ENCODE results near the gene GDPD3. TPM values are rescaled to one million over a fixed set of nuclear protein-coding genes. Genes with fewer than 3 reads are reported as not detected.
A peak's percentile ranks its signal among the peaks of the same experiment; 100 is the strongest.

GDPD3 gene
- total and polyA plus RNA-seq, 2 of the 13 experiments (the other 11 are each of a cell fraction or from before 2014, with no cell fraction given): 18.7 to 20.6 TPM

DNA sequence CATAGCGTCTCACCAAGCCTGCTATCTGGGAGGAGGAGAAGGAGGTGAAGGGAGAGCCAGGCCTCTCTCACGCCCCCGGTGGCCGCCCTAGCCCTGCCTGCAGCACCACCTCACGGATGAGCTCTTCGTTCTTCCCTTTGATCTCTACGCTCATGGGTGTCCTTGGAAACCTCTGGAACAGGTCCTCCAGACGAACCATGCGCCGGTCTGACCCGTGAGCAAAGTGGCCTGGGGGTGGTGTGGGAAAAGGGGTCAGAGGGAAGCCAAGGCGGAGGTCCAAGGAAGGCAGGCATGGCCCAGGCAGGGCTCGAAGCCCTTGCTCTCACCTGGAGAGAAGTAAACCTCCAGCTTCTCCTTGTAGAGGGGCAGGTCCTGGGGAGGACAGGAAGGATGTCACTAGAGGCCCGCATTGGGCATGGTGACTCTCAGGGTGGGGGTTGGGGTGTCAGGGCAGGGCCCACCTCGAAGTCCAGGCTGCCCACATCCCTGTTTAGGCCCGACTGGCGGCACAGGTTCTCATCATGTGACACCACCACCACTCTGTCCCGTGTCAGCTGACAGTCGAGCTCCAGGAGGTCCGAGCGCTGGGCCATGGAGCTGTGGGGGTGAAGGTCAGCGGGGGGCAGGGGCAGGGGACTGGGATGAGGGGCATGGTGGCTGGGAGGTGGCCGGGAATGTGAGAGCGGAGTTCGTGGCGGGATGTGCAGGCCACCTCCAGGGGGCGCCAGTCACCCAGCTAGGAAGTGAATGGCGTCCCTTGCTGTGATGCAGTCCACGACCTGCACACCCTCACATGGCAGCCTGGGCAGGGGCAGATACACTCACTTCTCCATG is 923 bp downstream of the GDPD3 start (continued):
- TF ChIP-seq ZNF564 (CRISPR knock-in tag; IDR thresholded peaks at IDR 0.05) (0 out of 2 replicates have a peak, but pooled peaks have one; percentile 34), LCORL (IDR thresholded peaks at IDR 0.05) (peak; percentile 22; the same call in 1 of the 2 replicates), LCORL (CRISPR knock-in tag; IDR thresholded peaks at IDR 0.05) (peak; percentile 93), SOX5 (CRISPR knock-in tag; IDR thresholded peaks at IDR 0.05; ENCODE audit: borderline replicate concordance) (peak; percentile 52), ZNF317 (CRISPR knock-in tag; IDR thresholded peaks at IDR 0.05) (peak; percentile 62), CBX2 (IDR thresholded peaks at IDR 0.05; ENCODE audit: low read depth, low read length) (no peak), CBX2 (CRISPR knock-in tag; IDR thresholded peaks at IDR 0.05; ENCODE audit: low read depth) (0 out of 2 replicates have a peak, but pooled peaks have one; percentile 81), ZNF431 (CRISPR knock-in tag; IDR thresholded peaks at IDR 0.05; ENCODE audit: borderline replicate concordance, low read depth) (peak; percentile 89), ZNF275 (CRISPR knock-in tag; IDR thresholded peaks at IDR 0.05; ENCODE audit: borderline replicate concordance) (peak; percentile 64; the same call in 1 of the 2 replicates), ZNF10 (CRISPR knock-in tag; IDR thresholded peaks at IDR 0.05; ENCODE audit: borderline replicate concordance, low read depth) (no peak), ZNF749 (CRISPR knock-in tag; IDR thresholded peaks at IDR 0.05; ENCODE audit: borderline replicate concordance) (peak; percentile 86; the same call in 1 of the 2 replicates), ZNF280B (CRISPR knock-in tag; IDR thresholded peaks at IDR 0.05; ENCODE audit: borderline replicate concordance) (peak; percentile 57; the same call in 1 of the 2 replicates), REPIN1 (CRISPR knock-in tag; IDR thresholded peaks at IDR 0.05; ENCODE audit: borderline replicate concordance, low read depth) (peak; percentile 35; the same call in 1 of the 2 replicates), STAG1 (CRISPR knock-in tag; IDR thresholded peaks at IDR 0.05) (peak; percentile 95), ZBTB46 (CRISPR knock-in tag; IDR thresholded peaks at IDR 0.05; ENCODE audit: borderline replicate concordance) (0 out of 2 replicates have a peak, but pooled peaks have one; percentile 69), ZNF737 (CRISPR knock-in tag; IDR thresholded peaks at IDR 0.05; ENCODE audit: borderline replicate concordance) (peak; percentile 91), NR2F1 (CRISPR knock-in tag; IDR thresholded peaks at IDR 0.05) (peak; percentile 45 to 68; a peak in 2 of 4 replicates), MTA1 (CRISPR knock-in tag; IDR thresholded peaks at IDR 0.05; ENCODE audit: borderline replicate concordance) (peak; percentile 82; the same call in 1 of the 2 replicates), MTF1 (CRISPR knock-in tag; IDR thresholded peaks at IDR 0.05) (no peak)
- TF ChIP-seq, protein P1, sequence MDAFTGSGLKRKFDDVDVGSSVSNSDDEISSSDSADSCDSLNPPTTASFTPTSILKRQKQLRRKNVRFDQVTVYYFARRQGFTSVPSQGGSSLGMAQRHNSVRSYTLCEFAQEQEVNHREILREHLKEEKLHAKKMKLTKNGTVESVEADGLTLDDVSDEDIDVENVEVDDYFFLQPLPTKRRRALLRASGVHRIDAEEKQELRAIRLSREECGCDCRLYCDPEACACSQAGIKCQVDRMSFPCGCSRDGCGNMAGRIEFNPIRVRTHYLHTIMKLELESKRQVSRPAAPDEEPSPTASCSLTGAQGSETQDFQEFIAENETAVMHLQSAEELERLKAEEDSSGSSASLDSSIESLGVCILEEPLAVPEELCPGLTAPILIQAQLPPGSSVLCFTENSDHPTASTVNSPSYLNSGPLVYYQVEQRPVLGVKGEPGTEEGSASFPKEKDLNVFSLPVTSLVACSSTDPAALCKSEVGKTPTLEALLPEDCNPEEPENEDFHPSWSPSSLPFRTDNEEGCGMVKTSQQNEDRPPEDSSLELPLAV (CRISPR knock-in tag; conservative IDR thresholded peaks at IDR 0.05; ENCODE audit: low read depth): no peak
- TF ChIP-seq, protein P2, sequence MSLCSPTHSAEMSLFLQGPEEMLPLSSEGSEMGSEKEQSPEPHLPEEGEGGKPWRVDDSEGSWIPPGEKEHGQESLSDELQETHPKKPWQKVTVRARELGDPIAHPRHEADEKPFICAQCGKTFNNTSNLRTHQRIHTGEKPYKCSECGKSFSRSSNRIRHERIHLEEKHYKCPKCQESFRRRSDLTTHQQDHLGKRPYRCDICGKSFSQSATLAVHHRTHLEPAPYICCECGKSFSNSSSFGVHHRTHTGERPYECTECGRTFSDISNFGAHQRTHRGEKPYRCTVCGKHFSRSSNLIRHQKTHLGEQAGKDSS (CRISPR knock-in tag; IDR thresholded peaks at IDR 0.05; ENCODE audit: borderline replicate concordance, low read depth): peak; percentile 54; the same call in 1 of the 2 replicates

All from HepG2 (cell line).